ENCODE measurements around the gene ADSL. TPM values are rescaled to one million over a fixed set of nuclear protein-coding genes. Genes with fewer than 3 reads are reported as not detected.

The ADSL gene
- total RNA-seq, 2 donors from 2014 or later, result 94.6 to 157 TPM

- Mint-ChIP-seq H3K27me3 (no peaks in the 10 kb centered on the region), H3K9me3 (no peaks in the 10 kb centered on the region), H3K4me3 (no peak overlapping the region), H3K36me3 (ENCODE audit: low read depth) (peaks cover 55% of the 10 kb centered on the region), H3K27ac (no peak overlapping the region), H3K4me1 (peaks cover 5% of the 10 kb centered on the region)
- ATAC-seq (replicated peaks), result no peak
Observed at GRCh38 chr22:40409613-40410113, 63.4 kb downstream of the ADSL start.

GRCh38 chr22:40410272-40410671, 64.0 kb downstream of the ADSL start:
- ATAC-seq (replicated peaks), result no peak
- peaks cover 52% of the 10 kb centered on the region for H3K36me3 Mint-ChIP-seq (ENCODE audit: low read depth)
- H3K4me3 Mint-ChIP-seq, result no peak overlapping the region

GRCh38 chr22:40410731-40411505, 64.6 kb downstream of the ADSL start:
- no peaks in the 10 kb centered on the region for H3K9me3 Mint-ChIP-seq
- H3K27ac Mint-ChIP-seq, result peak overlapping the region; percentile 22
- peaks cover 58% of the 10 kb centered on the region for H3K36me3 Mint-ChIP-seq (ENCODE audit: low read depth)
- ATAC-seq (replicated peaks), result no peak
- H3K4me3 Mint-ChIP-seq, result no peak overlapping the region
- peaks cover 11% of the 10 kb centered on the region for H3K4me1 Mint-ChIP-seq
- H3K27me3 Mint-ChIP-seq, result no peaks in the 10 kb centered on the region

More at GRCh38 chr22:40410272-40410671, 64.0 kb downstream of the ADSL start:
- Mint-ChIP-seq H3K4me1 (peaks cover 5% of the 10 kb centered on the region), H3K9me3 (no peaks in the 10 kb centered on the region), H3K27ac (no peak overlapping the region), H3K27me3 (no peaks in the 10 kb centered on the region)

- peak overlapping the region; percentile 22 for H3K27ac Mint-ChIP-seq
- no peak overlapping the region for H3K4me3 Mint-ChIP-seq
- peaks cover 61% of the 10 kb centered on the region for H3K36me3 Mint-ChIP-seq (ENCODE audit: low read depth)
- ATAC-seq (replicated peaks), result no peak
- no peaks in the 10 kb centered on the region for H3K27me3 Mint-ChIP-seq
- peaks cover 17% of the 10 kb centered on the region for H3K4me1 Mint-ChIP-seq
- H3K9me3 Mint-ChIP-seq, result no peaks in the 10 kb centered on the region
Observed at GRCh38 chr22:40411506-40411861, 65.2 kb downstream of the ADSL start.

- H3K4me1 Mint-ChIP-seq, result peaks cover 19% of the 10 kb centered on the region
- H3K27ac Mint-ChIP-seq, result peak overlapping the region; percentile 5
- peaks cover 59% of the 10 kb centered on the region for H3K36me3 Mint-ChIP-seq (ENCODE audit: low read depth)
- no peak overlapping the region for H3K4me3 Mint-ChIP-seq
- no peak for ATAC-seq (replicated peaks)
- no peaks in the 10 kb centered on the region for H3K9me3 Mint-ChIP-seq
- H3K27me3 Mint-ChIP-seq, result no peaks in the 10 kb centered on the region
Observed at GRCh38 chr22:40412441-40412840, 66.1 kb downstream of the ADSL start.

GRCh38 chr22:40413873-40414272, 67.6 kb downstream of the ADSL start:
- no peak overlapping the region for H3K4me3 Mint-ChIP-seq
- H3K4me1 Mint-ChIP-seq, result peaks cover 19% of the 10 kb centered on the region
- no peaks in the 10 kb centered on the region for H3K27me3 Mint-ChIP-seq
- H3K36me3 Mint-ChIP-seq (ENCODE audit: low read depth), result peaks cover 55% of the 10 kb centered on the region
- no peak for ATAC-seq (replicated peaks)
- no peaks in the 10 kb centered on the region for H3K9me3 Mint-ChIP-seq
- H3K27ac Mint-ChIP-seq, result peak overlapping the region; percentile 90

- no peak for ATAC-seq (replicated peaks)
- Mint-ChIP-seq H3K36me3 (ENCODE audit: low read depth) (peaks cover 55% of the 10 kb centered on the region), H3K4me3 (no peak overlapping the region), H3K27me3 (no peaks in the 10 kb centered on the region), H3K27ac (peak overlapping the region; percentile 90), H3K4me1 (peaks cover 19% of the 10 kb centered on the region), H3K9me3 (no peaks in the 10 kb centered on the region)
Observed at GRCh38 chr22:40414311-40414710, 68.0 kb downstream of the ADSL start.

GRCh38 chr22:40414838-40415505, 68.7 kb downstream of the ADSL start:
- no peak for ATAC-seq (replicated peaks)
- no peaks in the 10 kb centered on the region for H3K27me3 Mint-ChIP-seq
- no peaks in the 10 kb centered on the region for H3K9me3 Mint-ChIP-seq
- peaks cover 19% of the 10 kb centered on the region for H3K4me1 Mint-ChIP-seq
- peak overlapping the region; percentile 45 for H3K4me3 Mint-ChIP-seq
- H3K27ac Mint-ChIP-seq, result peak overlapping the region; percentile 90
- peaks cover 59% of the 10 kb centered on the region for H3K36me3 Mint-ChIP-seq (ENCODE audit: low read depth)

GRCh38 chr22:40415531-40416266, 69.4 kb downstream of the ADSL start:
- Mint-ChIP-seq H3K4me3 (peak overlapping the region; percentile 45), H3K27me3 (no peaks in the 10 kb centered on the region), H3K9me3 (no peaks in the 10 kb centered on the region), H3K36me3 (ENCODE audit: low read depth) (peaks cover 55% of the 10 kb centered on the region), H3K27ac (peak overlapping the region; percentile 90), H3K4me1 (peaks cover 19% of the 10 kb centered on the region)
- ATAC-seq (replicated peaks), result peak; percentile 48

- no peak for ATAC-seq (replicated peaks)
- H3K9me3 Mint-ChIP-seq, result no peaks in the 10 kb centered on the region
- peaks cover 57% of the 10 kb centered on the region for H3K36me3 Mint-ChIP-seq (ENCODE audit: low read depth)
- peaks cover 19% of the 10 kb centered on the region for H3K4me1 Mint-ChIP-seq
- peak overlapping the region; percentile 90 for H3K27ac Mint-ChIP-seq
- H3K4me3 Mint-ChIP-seq, result peak overlapping the region; percentile 45
- H3K27me3 Mint-ChIP-seq, result no peaks in the 10 kb centered on the region
Observed at GRCh38 chr22:40416267-40416570, 69.9 kb downstream of the ADSL start.

GRCh38 chr22:40416636-40417035, 70.3 kb downstream of the ADSL start:
- Mint-ChIP-seq H3K4me1 (peaks cover 19% of the 10 kb centered on the region), H3K27me3 (no peaks in the 10 kb centered on the region), H3K9me3 (no peaks in the 10 kb centered on the region), H3K27ac (peak overlapping the region; percentile 90), H3K36me3 (ENCODE audit: low read depth) (peaks cover 57% of the 10 kb centered on the region), H3K4me3 (peak overlapping the region; percentile 45)
- no peak for ATAC-seq (replicated peaks)

- Mint-ChIP-seq H3K9me3 (no peaks in the 10 kb centered on the region), H3K36me3 (ENCODE audit: low read depth) (peaks cover 57% of the 10 kb centered on the region), H3K4me1 (peaks cover 21% of the 10 kb centered on the region), H3K27me3 (no peaks in the 10 kb centered on the region), H3K4me3 (no peak overlapping the region), H3K27ac (no peak overlapping the region)
- ATAC-seq (replicated peaks), result no peak
Observed at GRCh38 chr22:40417041-40417440, 70.7 kb downstream of the ADSL start.

GRCh38 chr22:40417881-40418280, 71.6 kb downstream of the ADSL start:
- Mint-ChIP-seq H3K27ac (no peak overlapping the region), H3K9me3 (no peaks in the 10 kb centered on the region), H3K27me3 (no peaks in the 10 kb centered on the region), H3K36me3 (ENCODE audit: low read depth) (peaks cover 58% of the 10 kb centered on the region), H3K4me3 (no peak overlapping the region), H3K4me1 (peaks cover 22% of the 10 kb centered on the region)
- no peak for ATAC-seq (replicated peaks)

GRCh38 chr22:40418366-40419201, 72.3 kb downstream of the ADSL start:
- H3K36me3 Mint-ChIP-seq (ENCODE audit: low read depth), result peaks cover 62% of the 10 kb centered on the region

More at GRCh38 chr22:40418366-40419201, 72.3 kb downstream of the ADSL start:
- no peaks in the 10 kb centered on the region for H3K9me3 Mint-ChIP-seq
- no peak overlapping the region for H3K4me3 Mint-ChIP-seq
- no peaks in the 10 kb centered on the region for H3K27me3 Mint-ChIP-seq
- no peak for ATAC-seq (replicated peaks)
- peaks cover 26% of the 10 kb centered on the region for H3K4me1 Mint-ChIP-seq
- H3K27ac Mint-ChIP-seq, result no peak overlapping the region
